ENCODE measurements around the gene ZNF511.

DNA sequence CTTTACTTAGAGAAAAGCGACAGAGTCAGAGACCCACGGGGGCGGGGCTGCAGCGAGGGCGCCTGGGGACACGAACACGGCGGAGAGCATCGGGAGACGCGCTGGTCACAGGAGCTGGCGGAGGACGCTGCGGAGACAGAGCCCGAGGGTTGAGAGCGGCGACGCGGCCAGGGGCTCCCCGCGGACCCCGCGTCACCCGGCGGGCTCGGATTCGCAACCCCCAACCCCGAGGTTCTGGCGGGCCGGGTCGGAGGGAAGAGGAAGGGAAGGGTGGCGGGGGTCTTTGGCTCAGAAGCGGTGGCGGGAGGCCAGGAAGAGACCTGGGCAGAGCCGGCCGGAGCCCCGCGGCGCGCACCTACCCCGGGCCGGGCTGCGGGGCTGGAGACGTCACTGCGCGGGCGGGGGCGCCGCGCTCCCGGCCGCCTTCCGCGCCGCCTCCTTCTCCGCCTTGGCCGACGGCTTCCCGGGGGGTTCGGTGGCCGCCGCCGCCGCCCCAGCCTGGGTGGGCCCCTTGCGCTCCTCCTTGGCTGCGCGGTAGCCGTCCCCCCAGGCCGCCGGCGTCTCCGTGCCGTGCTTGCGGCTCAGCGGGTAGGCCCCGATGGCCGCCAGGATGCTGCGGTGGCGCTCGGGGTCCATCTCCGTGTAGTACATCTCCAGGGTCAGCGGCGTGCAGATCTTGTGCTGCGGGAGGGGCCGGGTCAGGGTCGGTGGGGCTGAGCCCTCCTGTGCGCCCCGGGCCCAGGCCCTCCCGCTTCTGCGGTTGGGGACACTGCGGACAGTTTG lies 16.9 kb downstream of the ZNF511 start:
- no peak for TF ChIP-seq GTF2I (CRISPR knock-in tag; conservative IDR thresholded peaks at IDR 0.05)
- TF ChIP-seq, protein P1, sequence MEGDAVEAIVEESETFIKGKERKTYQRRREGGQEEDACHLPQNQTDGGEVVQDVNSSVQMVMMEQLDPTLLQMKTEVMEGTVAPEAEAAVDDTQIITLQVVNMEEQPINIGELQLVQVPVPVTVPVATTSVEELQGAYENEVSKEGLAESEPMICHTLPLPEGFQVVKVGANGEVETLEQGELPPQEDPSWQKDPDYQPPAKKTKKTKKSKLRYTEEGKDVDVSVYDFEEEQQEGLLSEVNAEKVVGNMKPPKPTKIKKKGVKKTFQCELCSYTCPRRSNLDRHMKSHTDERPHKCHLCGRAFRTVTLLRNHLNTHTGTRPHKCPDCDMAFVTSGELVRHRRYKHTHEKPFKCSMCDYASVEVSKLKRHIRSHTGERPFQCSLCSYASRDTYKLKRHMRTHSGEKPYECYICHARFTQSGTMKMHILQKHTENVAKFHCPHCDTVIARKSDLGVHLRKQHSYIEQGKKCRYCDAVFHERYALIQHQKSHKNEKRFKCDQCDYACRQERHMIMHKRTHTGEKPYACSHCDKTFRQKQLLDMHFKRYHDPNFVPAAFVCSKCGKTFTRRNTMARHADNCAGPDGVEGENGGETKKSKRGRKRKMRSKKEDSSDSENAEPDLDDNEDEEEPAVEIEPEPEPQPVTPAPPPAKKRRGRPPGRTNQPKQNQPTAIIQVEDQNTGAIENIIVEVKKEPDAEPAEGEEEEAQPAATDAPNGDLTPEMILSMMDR (IDR thresholded peaks at IDR 0.05): no peak
